GM20431 (cell line): ENCODE data around the gene NHLRC1.

Experiments used
- in situ Hi-C: fragments of 300-500 bp; cut with MseI, MboI; formaldehyde crosslinking; loops from one replicate; pipeline ENCODE4 v1.15.0; 2020; ENCODE audit warnings: low sequenced_read_pairs; ENCODE audit not compliant: unreplicated experiment

NHLRC1 gene

GRCh38 chr6:18090349-18090786 is 32.1 kb downstream of the NHLRC1 start:
- in situ Hi-C loops, result no loop called here

GRCh38 chr6:18088419-18089296 is 33.8 kb downstream of the NHLRC1 start:
- in situ Hi-C loops, result no loop called here

GRCh38 chr6:18087396-18088165 is 34.9 kb downstream of the NHLRC1 start:
- in situ Hi-C loops, result no loop called here

GRCh38 chr6:18081025-18081668 is 41.3 kb downstream of the NHLRC1 start:
- in situ Hi-C loops, result no loop called here

- in situ Hi-C loops, result no loop called here
Observed at GRCh38 chr6:18080544-18080943, 41.9 kb downstream of the NHLRC1 start.

GRCh38 chr6:18078866-18079265 is 43.6 kb downstream of the NHLRC1 start:
- in situ Hi-C loops, result no loop called here

GRCh38 chr6:18076231-18076630 is 46.2 kb downstream of the NHLRC1 start:
- in situ Hi-C loops, result no loop called here

- in situ Hi-C loops, result no loop called here
Observed at GRCh38 chr6:18072841-18073240, 49.6 kb downstream of the NHLRC1 start.

GRCh38 chr6:18070486-18070885 is 52.0 kb downstream of the NHLRC1 start:
- in situ Hi-C loops, result no loop called here
